Kidney epithelial cell (primary cell): Measurements from ENCODE around the gene LPAR3. TPM values are rescaled to one million over a fixed set of nuclear protein-coding genes. Genes with fewer than 3 reads are reported as not detected.

Source experiments
- DNase-seq: peaks from one replicate; pipeline ENCODE4 v3.0.0-alpha.2; 2010; ENCODE audit warnings: low read depth
- H3K27me3 ChIP-seq: 2 replicates; pipeline ENCODE4 v1.6.0; 2011; ENCODE audit warnings: low read length; ENCODE audit not compliant: control insufficient read depth, insufficient read depth
- H3K36me3 ChIP-seq: 2 replicates; pipeline ENCODE4 v1.5.1; 2011; ENCODE audit warnings: low read length; ENCODE audit not compliant: control insufficient read depth, insufficient read depth
- H3K4me3 ChIP-seq: 2 replicates; pipeline ENCODE4 v1.5.1; 2011; ENCODE audit warnings: low read depth, mild to moderate bottlenecking, control low read depth, low read length
- total RNA-seq: library from RNA; depleted of rRNA; stranded (reverse); fragments of >200 nt; gene quantifications from 2 replicates; pipeline ENCODE4 v1.2.3, GENCODE V29; 2015
- TF ChIP-seq, protein P1 (sequence below): IDR thresholded peaks from 2 replicates; pipeline ENCODE4 v1.5.1; 2011; ENCODE audit warnings: mild to moderate bottlenecking, moderate library complexity, low read length, control low read depth, inconsistent platforms; ENCODE audit not compliant: insufficient read depth, poor library complexity, severe bottlenecking

Gene LPAR3
- total RNA-seq, 1 donor from 2014 or later, result 0.58 TPM

DNA sequence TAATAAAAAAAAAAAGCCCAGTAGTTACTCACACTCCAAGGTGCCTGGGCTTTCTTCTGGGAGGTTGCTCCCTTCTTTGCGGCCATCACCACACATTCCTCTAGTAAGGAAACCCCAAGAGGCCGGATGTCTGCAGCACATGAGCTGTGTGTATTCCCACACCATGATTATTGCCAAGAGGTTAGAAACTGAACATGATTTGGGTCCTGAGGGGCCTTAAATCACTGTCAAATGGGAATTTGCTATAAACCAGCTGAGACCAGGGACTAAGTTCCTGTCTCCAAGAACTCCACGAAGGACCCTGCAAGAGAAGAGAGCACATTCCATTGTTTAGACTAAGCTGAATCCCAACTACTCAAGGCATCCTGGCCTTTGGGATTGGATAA, 117.5 kb downstream of the LPAR3 start:
- Histone ChIP-seq H3K4me3 (no peak overlapping the region), H3K36me3 (no peaks in the 10 kb centered on the region), H3K27me3 (no peaks in the 10 kb centered on the region)
- TF ChIP-seq, protein P1, sequence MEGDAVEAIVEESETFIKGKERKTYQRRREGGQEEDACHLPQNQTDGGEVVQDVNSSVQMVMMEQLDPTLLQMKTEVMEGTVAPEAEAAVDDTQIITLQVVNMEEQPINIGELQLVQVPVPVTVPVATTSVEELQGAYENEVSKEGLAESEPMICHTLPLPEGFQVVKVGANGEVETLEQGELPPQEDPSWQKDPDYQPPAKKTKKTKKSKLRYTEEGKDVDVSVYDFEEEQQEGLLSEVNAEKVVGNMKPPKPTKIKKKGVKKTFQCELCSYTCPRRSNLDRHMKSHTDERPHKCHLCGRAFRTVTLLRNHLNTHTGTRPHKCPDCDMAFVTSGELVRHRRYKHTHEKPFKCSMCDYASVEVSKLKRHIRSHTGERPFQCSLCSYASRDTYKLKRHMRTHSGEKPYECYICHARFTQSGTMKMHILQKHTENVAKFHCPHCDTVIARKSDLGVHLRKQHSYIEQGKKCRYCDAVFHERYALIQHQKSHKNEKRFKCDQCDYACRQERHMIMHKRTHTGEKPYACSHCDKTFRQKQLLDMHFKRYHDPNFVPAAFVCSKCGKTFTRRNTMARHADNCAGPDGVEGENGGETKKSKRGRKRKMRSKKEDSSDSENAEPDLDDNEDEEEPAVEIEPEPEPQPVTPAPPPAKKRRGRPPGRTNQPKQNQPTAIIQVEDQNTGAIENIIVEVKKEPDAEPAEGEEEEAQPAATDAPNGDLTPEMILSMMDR, result no peak
- DNase-seq, result no peak

DNA sequence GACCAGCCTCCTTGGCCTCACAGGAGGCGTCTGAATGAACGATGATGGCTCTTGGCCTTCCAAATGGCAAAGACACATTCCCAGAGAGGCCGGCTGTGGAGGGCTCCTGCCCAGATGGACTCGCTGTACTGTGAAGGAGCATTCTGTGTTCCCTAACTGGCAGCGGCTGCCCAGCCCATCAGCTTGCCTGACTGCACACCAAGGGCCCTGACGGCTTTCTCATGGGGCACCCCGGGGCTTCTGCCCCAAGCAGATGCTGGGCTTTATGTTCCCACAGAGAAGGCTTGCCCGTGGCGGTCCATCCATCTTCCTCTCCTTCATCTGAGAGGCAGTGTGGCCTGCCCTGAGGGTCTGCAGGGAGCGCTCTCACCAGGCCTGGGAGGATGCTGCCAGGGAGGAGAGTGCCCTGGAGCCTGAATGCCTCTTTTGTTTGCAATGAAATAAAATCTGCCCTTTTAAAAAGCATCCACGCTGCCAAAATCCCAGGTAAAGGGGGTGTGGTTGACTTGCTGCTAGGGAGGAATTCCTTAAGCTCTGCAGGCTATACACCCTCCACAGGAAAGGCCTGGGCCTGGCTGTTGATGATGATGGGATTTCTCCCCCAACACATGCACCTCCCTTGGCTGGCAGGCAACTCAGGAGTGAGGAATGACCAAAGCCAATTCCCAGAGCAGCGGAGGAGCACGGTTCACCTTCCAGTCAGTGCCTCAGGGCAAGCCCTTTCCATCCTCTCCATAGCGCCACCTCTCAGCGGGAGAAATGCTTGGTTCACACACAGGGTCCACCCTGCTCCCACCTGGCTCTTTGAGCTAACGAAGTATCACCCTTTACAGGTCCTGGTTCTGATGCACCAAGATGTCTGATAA, 118.1 kb downstream of the LPAR3 start:
- H3K27me3 ChIP-seq, result no peaks in the 10 kb centered on the region
- no peak for DNase-seq
- H3K36me3 ChIP-seq, result no peaks in the 10 kb centered on the region
- no peak overlapping the region for H3K4me3 ChIP-seq
- TF ChIP-seq, protein P1, result no peak

DNA sequence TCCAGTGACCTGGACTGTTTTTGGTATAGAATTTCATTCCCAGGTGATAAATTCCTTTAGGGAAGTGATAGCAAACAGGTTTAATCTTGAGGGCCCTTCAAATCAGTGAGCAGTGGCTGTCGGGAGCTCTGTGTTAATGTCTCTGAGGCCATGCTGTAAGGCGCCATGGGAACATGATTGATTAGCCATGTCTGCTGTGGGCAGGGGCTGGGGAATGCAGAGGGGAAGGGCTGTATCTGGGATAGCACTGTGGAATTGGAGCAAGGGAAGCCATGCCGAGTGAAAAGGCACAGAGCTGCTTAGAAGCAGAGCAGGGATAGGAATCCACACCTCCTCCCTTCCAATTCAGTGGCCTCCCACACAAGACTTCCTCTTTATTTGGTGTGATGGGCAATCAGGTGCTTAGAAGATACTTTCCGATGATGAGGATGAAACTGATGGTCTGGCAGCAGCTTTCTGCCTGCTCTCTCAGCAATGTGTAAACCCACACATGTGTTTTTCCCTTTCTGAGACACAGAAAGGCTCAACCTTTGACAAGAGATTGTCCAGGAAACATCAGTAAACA, 119.0 kb downstream of the LPAR3 start:
- TF ChIP-seq, protein P1, result no peak

DNA sequence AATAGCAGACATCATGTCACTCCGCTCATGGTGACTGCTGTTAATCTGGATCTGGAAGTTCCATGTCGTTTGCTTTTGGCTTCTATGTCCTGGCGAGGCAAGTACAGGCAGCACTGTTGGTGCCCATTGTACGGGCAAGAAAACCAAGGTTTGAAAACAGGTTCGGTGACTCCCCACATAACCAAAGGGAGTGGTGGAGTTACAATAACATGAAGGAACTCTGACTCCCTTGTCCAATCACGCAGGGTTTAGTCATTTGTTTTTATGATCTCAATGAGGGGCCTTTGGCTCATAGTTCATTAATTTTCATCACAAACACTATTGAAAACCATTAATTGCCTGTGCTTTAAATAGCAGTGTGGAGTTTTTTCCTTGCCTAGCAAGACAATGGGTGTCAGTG, 119.8 kb downstream of the LPAR3 start:
- TF ChIP-seq, protein P1, result no peak
- H3K27me3 ChIP-seq, result no peaks in the 10 kb centered on the region

More for the DNA sequence above, 119.0 kb downstream of the LPAR3 start:
- no peak overlapping the region for H3K4me3 ChIP-seq
- no peaks in the 10 kb centered on the region for H3K27me3 ChIP-seq
- H3K36me3 ChIP-seq, result no peaks in the 10 kb centered on the region
- DNase-seq, result no peak

DNA sequence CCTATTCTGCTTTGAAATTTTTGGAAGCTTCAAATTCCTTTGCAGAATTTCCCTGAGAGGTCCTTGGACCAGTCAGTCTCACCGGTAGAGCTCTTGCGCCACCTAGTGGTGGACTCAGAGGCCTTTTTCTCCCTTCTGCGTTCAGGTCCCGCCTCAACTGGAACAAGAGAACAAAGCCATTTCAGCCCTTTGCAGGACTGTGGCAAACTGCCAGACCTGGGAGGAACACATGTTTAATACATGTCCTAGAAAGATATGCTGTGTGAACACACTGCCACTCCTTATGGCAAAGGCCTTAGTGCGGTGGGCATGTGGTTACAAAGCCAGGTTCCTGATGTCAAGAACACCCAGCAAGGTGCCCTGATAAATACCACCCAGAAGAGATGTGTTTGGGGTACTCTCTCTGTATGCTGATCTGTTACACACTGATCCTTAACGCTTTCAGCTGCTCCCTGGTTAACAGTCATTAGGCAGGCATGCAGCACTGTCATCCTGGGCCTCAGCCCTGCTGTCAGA, 120.5 kb downstream of the LPAR3 start:
- no peaks in the 10 kb centered on the region for H3K36me3 ChIP-seq
- no peaks in the 10 kb centered on the region for H3K27me3 ChIP-seq
- peak; percentile 21 for DNase-seq
- no peak overlapping the region for H3K4me3 ChIP-seq
- TF ChIP-seq, protein P1, result peak; percentile 91

More for the DNA sequence above, 119.8 kb downstream of the LPAR3 start:
- DNase-seq, result no peak
- no peaks in the 10 kb centered on the region for H3K36me3 ChIP-seq
- no peak overlapping the region for H3K4me3 ChIP-seq
